HG02798 (cell line): Measurements from ENCODE around the gene LPIN2.
"Not testable (repeated sequence)": the region's sequence is repeated elsewhere in the genome, so short reads cannot be mapped to it uniquely, and the experiment has no call there.

Experiments used
- ATAC-seq: cut with Tn5 transposase; IDR thresholded peaks from one replicate; pipeline ENCODE4 v1.9.1; 2021; ENCODE audit warnings: mild to moderate bottlenecking; ENCODE audit not compliant: unreplicated experiment, poor library complexity

LPIN2 gene

DNA sequence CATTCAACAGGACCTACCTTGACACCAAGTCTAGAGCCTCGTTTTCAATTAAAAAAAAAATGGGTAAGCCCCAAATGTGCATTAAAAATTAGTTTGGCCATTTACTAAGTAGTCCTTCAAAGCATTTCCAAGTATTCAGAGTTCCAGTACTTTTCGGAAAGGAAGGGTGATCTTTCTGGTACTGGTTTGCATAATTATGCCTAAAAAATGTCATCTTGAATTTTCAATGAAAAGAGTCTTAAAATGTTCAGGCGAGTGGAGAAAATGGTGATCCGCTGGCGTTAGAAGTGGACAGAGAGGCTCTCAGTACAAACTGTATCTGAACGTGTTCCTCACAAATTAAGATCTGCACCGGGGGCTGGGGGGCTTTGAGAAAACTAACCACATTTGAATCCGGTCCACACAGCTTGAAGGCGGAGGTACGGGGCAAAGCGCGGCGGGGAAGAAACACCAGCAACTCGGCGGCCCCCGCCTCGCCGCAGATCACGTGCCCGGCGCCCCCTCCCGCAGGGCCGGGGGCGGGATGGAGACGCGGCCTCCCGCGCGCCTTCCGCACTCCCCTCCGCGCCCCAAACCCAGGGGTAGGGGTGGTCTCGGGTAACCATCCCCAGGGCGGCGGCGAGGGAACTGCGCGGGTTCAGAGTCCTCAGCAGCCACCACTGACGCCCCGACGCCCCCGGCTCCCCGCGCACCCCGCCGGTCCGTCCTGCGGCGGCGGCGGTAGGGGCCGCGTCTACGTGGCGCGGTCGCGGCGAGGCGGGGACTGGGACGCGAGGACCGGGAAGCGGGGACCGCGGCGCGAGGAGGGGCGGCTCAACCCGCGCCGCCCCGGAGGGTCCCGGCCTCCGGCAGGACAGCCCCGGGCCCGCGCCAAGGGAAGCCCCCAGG lies 564 bp downstream of the LPIN2 start:
- ATAC-seq: peak; percentile 36

DNA sequence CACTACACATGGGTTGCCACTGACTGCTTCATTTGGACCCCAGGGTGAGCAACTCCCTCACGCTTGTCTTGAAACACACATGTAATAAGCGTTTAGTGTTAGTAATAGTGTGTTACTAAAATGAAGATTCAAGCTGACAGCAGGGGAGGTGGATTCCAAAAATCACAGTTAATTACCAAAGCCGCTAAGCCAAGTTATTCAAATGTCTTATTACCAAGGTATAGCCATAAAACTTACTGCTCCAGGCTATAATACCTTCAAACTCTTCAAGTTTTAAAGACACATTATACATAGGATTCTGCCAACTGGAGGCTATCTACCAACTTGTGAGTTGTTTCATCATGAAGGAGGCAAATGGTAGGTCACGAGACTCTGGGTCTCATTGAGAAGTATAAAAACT lies 2.9 kb downstream of the LPIN2 start:
- no peak for ATAC-seq

DNA sequence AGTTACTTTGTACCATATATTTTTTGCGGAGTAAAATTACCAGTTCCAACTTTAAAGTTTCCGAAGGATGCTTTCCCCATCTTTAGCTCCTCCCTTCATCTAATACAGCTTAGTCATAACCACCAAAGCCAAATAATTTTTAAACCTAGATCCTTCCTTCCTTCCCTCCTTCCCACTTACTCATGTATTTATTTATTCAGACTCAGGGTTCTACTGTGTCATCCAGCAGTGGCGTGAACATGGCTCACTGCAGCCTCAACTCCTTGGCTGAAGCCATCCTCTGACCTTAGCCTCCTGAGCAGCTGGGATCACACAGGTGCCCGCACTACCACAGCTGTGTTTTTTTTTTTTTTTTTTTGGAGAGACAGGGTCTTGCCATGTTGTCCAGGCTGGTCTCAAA lies 4.4 kb downstream of the LPIN2 start:
- no peak for ATAC-seq

DNA sequence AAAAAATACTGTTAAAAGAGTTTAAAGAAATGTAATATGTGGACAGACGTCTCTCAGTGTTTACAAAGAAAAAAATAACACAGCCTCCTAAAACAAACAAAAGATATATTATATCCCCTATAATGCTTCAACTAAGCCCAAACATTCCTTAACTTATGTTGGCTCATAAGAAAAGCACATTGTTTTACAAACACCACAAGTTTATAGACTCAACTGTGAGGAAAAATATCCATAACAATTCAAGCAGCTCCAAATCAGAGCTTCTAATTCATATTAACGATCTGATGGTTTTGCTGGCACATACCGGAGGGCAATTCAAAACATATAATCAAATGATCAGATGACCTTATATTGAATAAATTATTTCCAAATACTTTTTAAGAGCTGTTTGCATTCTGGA lies 5.5 kb downstream of the LPIN2 start:
- no peak for ATAC-seq

DNA sequence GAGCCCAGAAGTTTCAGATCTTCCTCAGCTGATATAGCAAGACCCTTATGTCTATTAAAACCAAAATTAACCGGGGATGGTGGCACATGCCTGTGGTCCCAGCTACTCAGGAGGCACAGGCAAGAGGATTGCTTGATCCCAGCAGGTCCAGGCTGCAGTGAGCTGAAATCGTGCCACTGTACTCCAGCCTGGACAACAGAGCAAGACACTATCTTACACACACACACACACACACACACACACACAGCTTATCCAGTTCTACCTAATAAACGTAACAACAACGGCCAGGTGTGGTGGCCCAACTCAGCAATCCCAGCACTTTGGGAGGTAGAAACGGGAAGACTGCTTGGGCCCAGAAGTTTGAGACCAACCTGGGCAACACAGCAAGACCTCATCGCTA lies 7.5 kb downstream of the LPIN2 start:
- ATAC-seq: no peak

DNA sequence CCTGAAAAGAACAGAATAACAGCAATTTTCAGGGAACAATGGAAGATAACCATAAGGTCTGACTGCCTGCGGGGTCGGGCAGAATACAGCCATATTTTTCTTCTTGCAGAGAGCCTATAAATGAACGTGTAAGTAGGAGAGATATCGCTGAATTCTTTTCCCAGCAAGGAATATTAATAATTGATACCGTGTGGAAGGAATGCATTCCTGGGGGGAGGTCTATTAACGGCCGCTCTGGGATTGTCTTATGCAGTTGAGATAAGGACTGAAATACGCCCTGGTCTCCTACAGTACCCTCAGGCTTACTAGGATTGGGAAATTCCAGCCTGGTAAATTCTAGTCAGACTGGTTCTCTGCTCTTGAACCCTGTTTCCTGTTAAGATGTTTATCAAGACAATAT lies 9.2 kb downstream of the LPIN2 start:
- not testable (repeated sequence) for ATAC-seq

DNA sequence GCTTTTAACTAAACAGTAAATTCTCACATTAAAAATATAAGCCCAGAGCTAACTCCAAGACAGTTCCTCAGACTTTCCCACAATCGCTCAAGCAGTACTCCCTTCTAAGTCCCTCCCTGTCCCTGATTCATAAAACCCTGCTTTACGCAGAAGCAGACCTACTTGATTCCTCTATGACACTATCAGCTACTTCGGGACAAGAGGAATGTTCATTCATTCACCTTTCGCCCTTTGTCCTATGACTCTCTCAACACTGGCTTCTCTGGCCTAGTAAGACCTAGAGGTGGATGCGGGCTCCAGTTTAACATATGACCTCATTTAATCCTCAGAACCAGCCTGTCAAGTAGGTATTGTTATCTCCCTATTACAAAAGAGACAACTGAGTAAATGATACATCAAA lies 10.2 kb downstream of the LPIN2 start:
- no peak for ATAC-seq

DNA sequence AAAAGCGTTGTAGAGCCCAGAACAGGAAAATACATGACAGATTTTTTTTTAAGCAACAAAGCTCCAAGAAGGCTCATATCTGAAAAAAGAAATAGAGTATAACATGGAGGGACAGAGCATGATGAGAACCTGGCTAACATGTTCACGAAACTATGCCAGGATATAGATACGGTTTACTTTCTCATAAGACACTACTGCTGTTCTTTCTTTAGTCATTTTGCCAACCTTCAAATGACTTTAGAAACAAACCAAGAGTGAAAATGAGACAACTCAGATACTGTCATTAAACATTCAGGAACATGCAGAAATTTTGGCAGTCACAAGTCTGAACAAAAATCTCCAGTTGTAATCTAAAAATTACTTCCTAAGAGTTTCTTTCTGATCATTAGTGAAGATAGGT lies 14.3 kb downstream of the LPIN2 start:
- ATAC-seq: no peak

DNA sequence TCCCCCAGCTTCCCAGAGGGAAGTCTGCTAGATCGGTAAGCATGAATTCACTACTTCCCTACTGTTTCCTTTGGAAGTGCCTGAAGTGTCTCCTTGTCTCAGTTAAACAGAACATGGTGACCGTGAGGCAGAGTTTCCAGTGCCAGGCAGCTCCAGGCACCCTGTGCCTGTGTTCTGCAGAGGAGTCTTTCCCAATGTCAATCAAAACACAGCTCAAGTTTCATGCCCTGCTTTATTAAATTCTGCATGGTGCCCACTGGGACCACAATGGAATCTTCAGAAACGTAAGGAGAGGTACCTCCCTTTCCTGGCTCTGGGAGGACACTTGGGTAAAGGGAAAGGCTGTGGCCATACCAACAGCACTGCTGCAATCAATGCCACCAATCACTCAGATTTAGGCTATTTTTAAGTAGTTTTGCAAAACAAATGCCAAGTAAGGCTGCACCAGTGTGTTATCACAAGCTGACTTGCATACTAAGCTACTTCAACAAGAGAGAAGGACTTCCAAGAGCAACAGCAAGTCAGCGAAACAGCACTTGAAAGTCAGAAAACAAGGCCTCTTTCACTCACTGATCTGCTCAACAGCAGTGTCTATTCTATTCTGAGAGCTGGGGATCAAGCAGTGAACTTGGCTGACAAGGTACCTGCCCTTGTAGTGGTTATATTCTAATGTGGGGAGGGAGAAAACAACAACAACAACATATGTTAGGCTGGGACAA lies 14.9 kb downstream of the LPIN2 start:
- ATAC-seq: no peak

DNA sequence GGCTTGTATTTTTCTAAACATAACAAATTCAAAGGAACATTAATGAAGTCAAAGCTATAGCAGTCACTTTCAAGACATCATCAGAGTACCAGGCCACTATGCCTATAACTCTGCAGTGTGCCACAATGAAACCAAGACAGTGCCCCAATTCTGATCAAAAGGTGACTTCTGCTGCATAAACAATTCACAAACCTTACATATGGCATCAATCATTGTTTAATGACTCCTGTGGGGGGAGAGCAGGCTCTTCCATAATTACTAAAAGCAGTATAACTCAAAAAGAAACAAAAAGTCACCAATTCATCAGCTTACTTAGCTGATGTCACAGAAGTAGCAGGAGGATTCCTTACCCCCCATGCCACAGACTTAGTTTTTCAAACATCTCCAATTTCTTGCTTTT lies 15.5 kb downstream of the LPIN2 start:
- no peak for ATAC-seq

DNA sequence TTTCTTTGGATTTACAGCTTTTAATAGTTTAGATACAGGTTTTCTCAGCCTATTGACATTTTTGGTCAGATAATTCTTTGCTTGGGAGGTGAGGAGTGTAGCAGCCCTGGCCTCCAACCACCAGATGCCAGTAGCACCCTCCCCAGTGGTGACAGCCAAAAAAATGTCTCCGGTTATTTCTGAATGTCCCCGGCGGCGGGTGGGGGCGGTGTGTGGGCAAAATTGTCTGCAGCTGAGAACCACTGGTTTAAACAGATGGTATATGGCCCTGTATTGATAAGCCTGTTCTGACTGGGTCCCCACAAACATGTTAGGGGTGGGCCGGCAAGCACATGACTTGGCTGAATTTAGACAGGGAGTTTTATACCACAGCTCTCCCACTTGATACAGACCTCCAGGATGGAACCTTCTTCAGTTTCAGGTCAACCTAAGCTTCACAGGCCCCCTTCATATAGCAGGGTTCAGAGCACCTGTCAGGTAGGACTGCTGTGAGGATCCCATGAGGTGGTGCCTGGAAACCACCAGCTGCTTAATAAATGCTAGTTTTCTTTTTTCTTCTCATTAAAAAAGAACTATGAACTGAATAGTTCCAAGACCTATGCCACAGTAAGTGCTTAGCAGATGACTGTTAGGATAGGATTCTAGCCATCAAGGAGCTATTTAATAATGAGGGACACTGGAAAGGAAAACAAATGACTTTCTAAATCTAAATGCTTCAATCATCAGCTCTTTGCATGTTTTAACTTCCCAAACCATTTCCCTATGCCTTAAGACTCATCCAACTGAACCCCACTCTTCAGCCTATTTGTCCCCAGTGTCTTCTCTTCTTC lies 18.1 kb downstream of the LPIN2 start:
- ATAC-seq: peak; percentile 85

DNA sequence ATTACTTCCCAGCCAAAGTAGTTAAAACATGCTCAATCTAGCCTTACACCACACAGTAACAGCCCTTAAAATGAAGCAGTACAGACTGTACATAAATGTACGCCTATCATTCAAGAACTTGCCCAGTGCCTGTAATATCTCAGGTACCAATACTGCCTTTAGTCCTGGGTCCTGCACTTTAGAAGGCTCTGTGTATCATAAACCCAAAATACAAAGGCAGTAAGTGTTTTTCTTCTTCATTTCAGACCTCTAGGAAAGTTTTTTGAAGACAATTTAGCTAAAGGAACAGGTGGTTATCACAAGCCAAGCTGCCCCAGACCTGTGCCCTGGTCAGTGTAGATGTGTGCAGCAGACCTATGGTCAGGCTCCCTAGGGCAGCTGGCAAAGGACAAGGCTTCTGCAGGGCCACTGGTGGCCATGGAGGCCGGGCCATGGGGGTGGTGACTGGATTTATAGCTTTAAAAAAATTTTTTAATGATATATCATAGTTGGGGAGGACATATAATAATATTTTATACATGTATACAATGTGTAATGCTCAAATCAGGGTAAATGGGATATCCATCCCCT lies 18.8 kb downstream of the LPIN2 start:
- no peak for ATAC-seq

DNA sequence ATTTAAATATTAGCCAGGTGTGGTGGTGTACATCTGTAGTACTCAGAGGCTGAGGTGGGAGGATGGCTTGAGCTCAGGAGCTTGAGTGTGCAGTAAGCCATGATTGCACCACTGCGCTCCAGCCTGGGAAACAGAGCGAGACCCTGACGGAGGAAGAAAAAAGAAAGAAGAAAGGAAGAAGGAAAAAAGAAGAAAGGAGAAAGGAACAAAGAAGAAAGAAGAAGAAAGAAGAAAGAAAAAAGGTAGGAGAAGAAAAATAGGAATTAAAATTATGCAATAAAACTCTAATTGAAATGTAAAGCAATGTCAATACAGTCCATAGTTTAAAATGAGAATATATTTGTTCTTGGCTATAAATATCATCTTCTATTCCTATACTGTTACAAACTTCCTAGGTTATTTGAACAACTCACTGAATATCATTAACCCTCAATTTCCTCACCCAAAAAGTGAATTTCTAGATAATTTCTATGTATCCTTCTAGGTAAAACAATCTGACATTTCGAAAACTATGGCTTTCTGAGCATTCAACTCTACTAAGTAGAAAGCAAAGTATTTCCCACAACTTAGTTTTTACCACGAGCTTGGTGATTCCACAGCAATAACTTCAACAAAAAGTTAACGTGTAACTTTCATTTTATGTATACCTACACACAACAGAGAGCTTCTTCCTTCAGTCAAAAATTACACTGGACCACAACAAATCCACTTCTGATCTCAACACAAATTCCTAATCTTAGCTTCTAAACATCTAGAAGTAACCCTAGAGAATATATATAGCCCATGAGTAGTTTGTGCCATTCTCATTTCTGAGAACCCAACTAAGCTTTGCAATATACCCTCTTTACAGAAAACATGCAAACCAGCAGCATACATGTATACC lies 19.7 kb downstream of the LPIN2 start:
- ATAC-seq: no peak

DNA sequence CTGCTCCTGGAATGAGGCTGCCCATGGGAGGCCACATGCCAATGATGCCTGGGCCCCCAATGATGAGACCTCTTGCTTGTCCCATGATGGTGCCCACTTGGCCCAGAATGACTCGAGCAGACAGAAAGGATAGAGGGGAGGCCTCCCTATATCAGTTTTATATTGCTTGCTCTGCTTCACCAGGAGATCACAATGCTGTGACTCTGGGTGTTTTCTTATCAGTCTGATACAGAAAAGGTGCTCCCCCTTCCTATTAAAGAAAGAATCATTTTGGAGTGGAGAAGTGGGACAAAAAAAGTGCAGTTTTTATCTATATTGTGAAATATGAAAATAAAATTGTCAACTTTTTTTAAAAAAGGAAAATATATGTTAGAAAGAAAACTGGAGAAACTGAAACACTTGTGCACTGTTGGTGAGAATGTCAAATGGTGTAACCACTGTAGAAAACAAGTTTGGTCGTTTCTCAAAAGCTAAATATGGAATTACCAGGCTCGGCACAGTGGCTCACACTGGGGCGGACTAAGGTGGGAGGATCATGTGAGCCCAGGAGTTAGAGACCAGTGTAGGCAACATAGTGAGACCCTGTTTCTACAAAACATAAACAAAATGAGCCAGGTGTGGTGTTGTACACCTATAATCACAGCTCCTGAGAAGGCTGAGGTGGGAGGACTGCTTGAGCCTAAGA lies 21.8 kb downstream of the LPIN2 start:
- no peak for ATAC-seq

DNA sequence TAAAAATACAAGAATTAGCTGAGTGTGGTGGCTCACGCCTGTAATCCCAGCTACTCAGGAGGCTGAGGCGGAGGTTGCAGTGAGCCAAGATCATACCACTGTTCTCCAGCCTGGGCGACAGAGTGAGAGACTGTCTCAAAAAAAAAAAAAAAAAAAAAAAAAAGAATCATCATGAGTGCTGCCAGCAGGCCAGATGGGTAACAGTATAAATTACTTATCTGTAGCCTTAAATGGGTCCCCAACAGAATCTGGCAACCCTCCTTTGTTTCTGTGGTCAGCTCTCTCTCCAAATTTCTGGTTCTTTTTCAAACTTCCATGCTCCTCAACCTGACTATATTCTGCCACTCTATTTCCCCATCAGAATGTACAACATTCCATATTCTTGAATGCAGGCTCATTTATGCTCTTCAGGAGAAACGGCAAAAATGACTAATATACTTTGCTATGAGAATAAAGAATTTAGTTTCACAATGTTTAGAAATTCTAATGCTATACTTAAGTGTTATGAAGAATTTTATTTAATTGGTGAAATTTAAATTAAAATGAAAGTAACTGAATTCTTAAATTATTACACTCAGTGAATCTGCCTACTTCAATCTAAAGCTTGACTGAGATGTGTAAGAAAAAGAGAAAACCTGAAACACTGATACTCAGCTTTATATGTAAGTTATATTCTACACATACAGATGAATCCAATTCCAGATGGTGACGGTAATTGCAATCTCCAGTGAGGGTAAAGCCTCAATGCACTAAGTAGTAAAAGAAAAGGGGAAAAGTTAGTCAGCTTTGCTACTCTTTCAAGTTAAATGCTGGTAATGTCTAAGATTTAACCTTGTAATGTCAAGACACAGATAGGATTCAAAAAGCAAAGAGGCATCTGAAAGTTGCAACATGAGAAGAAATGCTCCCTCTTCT lies 24.8 kb downstream of the LPIN2 start:
- ATAC-seq: no peak

DNA sequence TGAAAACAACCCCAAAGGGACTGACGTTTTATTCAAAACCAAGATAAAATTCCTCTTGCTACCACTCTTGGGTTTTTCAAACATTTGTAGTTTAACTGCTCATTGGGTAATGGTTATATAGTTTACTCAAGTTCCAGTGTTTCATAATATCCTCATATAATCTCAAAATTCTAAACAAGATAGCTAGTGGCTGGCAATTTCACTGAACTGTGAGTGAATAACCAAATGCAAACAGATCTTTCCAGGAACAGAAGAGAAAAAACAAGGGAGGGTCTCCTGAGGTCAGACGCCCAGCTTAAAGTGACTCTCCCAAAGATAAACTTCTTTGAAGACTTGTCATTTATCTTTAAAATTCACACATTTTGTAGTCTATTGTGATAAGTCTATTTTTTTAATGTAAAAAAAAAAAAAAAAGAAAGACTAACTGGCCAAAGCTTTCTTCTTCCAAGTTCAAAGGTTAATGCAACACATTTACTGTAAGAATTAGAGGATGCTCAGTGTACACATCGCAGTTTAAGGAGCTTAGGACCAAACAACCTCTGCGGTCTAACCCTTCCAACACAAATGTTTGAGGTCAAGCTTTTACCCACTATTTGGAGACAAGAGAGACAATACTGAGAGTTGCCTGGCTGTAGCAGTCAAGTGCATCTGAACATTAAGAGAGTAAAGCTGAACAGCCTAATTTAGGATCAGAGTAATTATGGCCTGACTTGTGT lies 26.6 kb downstream of the LPIN2 start:
- no peak for ATAC-seq

DNA sequence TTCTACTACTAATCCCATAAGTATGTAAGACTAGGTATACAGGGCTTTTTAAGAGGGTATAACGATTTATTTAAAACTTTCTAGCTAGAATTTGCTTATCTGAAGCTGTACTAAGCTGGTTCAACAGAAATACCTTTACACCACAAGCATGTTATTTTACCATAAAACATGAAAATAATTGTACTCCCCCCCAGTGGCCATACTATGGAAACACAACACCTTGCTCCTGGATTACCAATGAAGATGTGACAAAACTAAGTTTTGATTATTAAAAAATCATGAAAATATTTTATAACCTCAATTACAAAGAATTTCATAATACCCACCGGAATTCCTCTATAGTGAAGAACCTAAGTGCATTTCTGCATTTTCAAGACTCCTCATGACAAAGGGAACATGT lies 27.3 kb downstream of the LPIN2 start:
- ATAC-seq: peak; percentile 54
